ENCODE measurements around the gene LRP5.
"Not testable (repeated sequence)": the region's sequence is repeated elsewhere in the genome, so short reads cannot be mapped to it uniquely, and the experiment has no call there.

The LRP5 gene

DNA sequence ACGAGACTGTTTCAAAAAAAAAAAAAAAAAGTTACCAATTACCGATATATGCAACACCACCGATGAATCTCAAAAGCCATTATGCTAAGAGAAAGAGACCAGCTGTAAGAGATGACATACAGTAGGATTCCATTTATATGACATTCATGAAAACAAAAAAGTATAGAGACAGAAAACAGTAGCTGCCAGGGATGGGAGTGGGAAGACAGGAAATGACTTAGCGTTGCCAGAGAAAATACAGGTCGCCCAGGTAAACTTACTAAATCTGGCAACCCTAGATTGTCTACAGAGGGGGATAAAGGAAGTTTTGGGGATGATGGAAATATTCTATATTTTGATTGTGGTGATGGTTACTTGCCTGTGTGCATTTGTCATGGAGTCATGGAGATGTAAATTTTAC, 32.7 kb upstream of the LRP5 start:
- DNase-seq (ENCODE audit: extremely low spot score, insufficient read length, low read depth) (no peak), FAIRE-seq (no peak)

- DNase-seq (ENCODE audit: extremely low spot score, insufficient read length, low read depth), result peak; percentile 43
- peak; percentile 92 for FAIRE-seq
Observed at GRCh38 chr11:68282141-68282860, 30.1 kb upstream of the LRP5 start.

DNA sequence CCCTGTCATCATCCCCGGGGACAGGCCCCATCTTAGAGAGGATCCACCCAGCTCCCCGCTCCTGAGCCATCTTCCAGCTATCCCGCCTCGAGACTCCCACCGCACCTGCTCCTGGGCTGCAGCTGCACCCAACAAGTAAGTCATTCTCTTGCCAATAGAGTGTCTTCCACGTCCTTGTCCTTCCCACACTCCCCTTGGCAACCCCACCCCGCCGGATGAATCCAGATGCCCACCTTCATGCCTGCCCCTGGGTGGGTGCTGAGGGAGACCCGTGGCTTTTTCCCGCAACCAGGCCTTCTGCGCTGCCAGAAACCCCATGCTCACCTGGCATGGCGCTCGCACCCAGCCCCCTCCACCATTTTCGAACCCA, 29.5 kb upstream of the LRP5 start:
- FAIRE-seq (no peak), DNase-seq (ENCODE audit: extremely low spot score, insufficient read length, low read depth) (no peak)

DNA sequence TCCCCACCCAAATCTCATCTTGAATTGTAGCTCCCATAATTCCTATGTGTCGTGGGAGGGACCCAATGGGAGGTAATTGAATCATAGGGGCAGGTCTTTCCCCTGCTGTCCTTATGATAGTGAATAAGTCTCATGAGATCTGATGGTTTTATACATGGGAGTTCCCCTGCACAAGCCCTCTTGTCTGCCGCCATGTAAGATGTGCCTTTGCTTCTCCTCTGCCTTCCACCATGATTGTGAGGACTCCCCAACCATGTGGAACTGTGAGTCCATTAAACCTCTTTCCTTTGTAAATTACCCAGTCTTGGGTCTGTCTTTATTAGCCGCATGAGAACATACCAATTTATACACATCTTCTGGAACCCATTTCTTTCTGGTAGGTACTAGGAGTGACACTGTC, 27.8 kb upstream of the LRP5 start:
- not testable (repeated sequence) for FAIRE-seq; DNase-seq (ENCODE audit: extremely low spot score, insufficient read length, low read depth)

DNA sequence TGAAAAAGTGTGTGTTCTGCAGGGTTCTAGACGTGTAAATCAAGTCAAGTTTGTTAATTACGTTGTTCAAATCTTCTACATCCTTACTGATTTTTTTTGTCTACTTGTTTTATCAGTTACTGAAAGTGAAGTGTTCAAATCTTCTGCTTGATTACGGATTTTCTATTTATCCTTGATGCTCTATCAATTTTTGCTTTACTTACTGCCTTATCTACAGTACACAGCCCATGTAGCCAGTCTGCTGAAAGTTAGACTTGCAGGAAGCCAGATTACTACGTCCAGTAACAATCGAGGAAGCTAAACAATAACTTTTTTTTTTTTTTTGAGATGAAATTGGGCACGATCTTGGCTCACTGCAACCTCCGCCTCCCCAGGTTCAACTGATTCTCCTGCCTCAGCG, 25.0 kb upstream of the LRP5 start:
- DNase-seq (ENCODE audit: extremely low spot score, insufficient read length, low read depth), result no peak
- no peak for FAIRE-seq

- no peak for FAIRE-seq
- no peak for DNase-seq (ENCODE audit: extremely low spot score, insufficient read length, low read depth)
Observed at GRCh38 chr11:68289456-68289855, 22.9 kb upstream of the LRP5 start.

DNA sequence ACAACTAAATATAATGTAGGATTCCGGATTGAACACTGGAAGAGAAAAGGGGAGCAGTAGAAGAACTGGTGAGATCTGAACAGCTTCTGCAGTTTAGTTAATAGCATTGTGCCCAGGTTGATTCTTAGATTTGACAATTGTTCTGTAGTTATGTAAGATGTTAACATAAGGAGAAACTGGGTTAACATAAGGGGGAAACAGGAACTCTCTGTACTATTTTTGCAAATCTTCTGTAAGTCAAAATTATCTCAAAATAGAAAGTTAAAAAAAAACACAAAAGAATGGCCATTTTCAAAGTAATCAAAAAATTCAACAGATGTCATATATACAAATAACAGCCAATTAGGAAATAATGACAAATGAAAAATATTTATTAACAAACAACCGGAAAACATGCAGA, 18.7 kb upstream of the LRP5 start:
- no peak for FAIRE-seq
- no peak for DNase-seq (ENCODE audit: extremely low spot score, insufficient read length, low read depth)

DNA sequence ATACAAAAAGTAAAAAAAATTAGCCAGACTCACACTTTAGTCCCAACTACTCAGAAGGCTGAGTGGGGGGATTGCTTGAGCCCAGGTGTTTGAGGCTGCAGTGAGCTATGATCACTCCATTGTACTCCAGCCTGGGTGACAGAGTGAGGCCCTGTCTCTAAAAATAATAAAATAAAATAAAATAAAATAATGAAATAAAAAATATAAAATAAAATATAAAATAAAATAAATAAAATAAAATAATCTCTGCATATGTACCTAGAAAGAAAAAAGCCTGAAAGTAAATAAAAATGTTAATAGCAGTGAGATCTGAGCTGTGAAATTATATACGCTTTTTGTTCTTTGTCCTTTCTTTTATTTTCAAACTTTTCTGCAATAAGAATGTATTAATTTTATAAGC, 17.1 kb upstream of the LRP5 start:
- FAIRE-seq (no peak), DNase-seq (ENCODE audit: extremely low spot score, insufficient read length, low read depth) (no peak)

GRCh38 chr11:68295940-68296339, 16.5 kb upstream of the LRP5 start:
- FAIRE-seq (no peak), DNase-seq (ENCODE audit: extremely low spot score, insufficient read length, low read depth) (no peak)

GRCh38 chr11:68296344-68297051, 15.9 kb upstream of the LRP5 start:
- FAIRE-seq, result no peak

DNA sequence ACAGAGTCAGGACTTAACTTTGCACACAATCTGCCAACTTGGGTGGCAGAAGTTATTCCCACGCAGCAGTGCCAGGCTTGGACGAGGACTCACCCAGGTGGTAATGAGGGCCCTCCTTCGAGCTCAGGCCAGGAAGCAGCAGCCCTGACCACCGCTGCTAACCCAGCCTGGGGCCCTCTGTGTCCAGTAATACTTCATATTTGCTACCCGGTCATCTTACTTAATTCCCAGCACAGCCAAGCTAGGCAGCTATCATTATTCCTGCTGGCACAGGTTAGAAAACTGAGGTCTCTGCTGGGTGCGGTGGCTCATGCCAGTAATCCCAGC, 15.4 kb upstream of the LRP5 start:
- no peak for FAIRE-seq
- DNase-seq (ENCODE audit: extremely low spot score, insufficient read length, low read depth), result no peak

More at GRCh38 chr11:68296344-68297051, 15.9 kb upstream of the LRP5 start:
- no peak for DNase-seq (ENCODE audit: extremely low spot score, insufficient read length, low read depth)

GRCh38 chr11:68297494-68297811, 14.9 kb upstream of the LRP5 start:
- FAIRE-seq, result no peak
- DNase-seq (ENCODE audit: extremely low spot score, insufficient read length, low read depth), result no peak

DNA sequence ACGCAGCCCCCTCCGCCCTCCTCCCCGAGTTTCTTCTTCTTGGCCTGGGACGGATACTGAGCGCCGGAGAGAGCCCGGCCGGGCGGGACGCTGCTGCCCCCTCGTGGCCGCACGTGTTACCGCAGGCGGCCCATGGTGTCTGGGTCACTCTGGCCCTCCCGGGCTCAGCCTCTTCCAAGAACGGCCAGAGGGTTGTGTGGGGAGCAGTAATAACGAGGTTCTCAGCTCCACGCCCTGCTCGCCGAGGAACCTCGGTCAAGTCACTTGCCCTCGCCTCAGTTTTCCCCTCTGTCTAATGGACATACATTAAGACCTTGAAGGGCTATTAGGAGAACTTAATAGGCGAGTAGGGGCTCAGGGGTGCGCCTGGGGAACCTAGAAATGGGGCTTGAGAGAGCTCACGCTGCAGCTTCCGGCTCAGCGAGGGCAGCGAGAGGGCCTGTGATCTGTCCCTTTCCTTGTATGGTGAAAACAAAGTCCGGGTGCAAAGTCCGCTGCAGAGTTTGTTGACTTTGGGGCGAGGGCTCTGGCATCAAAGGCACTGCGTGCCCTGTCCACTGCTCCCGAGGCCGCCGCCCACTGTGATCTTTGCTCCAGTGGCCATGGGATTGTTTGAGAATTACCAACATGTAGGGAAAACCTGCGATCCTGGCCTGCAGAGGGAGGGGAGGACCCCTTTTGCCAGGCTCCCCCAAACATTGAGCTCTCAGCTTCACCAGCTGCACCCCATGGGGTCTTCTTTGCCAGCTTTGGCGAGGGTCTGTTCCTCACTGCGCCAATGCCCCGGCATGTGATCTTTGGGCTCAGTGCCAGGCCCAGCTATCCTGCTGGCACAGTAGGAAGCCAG, 14.4 kb upstream of the LRP5 start:
- FAIRE-seq, result peak; percentile 77
- DNase-seq (ENCODE audit: extremely low spot score, insufficient read length, low read depth), result peak; percentile 72

DNA sequence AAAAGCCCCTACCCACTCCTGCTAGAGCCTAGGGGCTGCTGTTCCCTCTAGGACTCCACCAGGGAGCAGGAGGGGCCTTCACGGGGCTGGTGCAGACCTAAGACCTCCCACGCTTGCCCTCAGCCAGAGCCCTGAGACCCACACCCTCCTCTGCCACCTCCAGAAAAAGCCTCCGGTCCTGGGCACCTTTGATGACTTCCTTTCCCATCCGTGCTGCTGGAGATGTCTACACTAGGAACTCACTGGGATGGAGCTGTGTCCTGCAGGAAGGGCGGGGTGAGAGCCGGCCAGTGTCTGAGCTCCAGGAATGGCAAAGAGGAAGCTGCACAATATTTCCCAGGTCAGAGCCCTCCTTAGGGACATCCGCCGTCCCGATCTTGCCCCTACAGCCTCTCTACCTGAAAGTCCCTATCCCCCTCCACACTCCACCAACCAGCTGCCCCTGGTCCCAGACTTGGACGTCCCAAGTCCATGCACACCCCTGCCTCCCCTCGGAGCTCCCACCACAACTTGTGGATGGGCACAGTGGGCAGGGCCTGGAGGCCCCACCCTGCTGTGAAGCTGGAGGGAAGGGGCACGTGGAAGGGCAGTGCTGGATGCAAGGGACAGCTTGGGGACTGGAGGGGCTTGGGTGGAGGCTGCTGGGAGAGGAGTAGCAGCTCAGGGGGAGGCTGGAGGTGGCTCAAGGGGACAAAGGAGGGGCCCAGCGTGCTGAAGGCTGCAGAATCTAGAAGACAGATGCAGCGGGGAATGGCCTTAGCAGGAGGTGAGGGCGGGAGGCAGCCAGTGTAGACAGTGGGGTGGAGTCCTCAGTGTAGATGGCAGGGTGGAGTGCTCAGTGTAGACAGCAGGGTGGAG, 13.5 kb upstream of the LRP5 start:
- DNase-seq (ENCODE audit: extremely low spot score, insufficient read length, low read depth) (no peak), FAIRE-seq (no peak)

GRCh38 chr11:68299517-68299879, 12.9 kb upstream of the LRP5 start:
- DNase-seq (ENCODE audit: extremely low spot score, insufficient read length, low read depth); FAIRE-seq: not testable (repeated sequence)

DNA sequence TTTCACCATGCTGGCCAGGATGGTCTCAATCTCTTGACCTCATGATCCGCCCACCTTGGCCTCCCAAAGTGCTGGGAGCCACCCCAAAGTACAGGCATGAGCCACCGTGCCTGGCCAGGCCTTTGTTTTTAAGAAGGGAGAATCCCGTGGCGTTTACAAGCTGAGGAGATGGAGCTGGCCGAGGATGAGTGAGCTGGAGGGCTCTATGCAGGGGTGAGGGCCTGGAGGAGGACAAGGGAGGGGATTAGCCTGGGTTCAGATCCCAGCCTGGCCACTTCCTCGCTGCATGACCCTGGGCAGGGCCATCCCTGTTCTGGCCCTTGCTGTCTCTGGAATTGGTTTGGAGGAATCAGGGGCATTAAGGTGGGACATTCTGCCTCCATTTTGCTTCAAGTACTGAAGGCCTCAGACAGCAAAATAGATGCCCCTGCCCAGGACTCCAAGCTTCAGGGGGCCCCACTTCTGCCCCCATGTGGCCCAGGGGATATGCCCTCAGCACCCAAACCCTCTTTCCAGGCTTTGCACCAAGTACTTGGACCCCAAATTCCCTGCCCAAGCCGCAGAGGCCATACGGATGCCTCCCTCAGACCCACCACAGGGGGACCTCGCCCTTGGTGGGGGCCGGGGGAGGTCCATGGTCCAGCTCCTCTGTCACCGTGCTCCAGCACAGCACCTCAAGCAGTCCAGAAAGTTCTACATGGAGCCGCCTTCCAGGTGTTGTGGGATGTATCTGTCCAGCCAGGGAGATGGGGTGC, 12.1 kb upstream of the LRP5 start:
- DNase-seq (ENCODE audit: extremely low spot score, insufficient read length, low read depth) (no peak), FAIRE-seq (no peak)

- FAIRE-seq (no peak), DNase-seq (ENCODE audit: extremely low spot score, insufficient read length, low read depth) (no peak)
Observed at GRCh38 chr11:68302256-68302655, 10.1 kb upstream of the LRP5 start.

DNA sequence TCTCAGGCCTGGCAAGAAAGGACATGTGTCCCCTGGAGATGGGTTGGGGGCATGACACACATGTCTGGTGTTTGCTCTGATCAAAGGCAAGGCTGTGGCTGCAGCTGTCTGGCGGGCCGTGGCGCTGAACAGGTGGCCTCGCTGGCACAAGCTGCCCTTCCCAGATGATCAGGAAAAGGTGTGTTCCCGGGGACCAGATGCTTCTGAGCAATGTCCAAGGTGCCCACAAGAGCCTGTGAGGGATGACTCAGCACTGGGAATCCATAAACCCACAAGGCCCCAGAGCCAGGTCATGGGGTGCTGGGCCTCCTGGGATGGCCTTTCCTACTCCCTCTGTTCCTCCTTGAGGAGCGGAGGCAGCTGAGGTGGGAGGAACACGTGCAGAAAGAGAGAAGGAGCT, 9.7 kb upstream of the LRP5 start:
- no peak for FAIRE-seq

DNA sequence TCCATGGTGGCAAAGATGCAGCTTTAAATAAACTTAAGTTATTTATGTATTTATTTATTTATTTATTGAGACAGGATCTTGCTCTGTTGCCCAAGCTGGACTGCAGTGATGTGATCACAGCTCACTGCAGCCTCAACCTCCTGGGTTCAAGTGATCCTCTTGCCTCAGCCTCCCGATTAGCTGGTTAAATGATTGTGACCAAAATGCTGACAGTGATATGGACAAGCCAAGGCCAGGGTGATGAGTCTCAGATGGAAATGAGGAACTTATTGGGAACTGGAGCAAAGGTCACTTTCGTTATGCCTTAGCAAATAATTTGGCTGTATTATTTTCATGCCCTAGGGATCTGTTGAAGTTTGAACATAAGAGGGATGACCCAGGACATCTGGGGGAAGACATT, 9.3 kb upstream of the LRP5 start:
- DNase-seq (ENCODE audit: extremely low spot score, insufficient read length, low read depth) (no peak), FAIRE-seq (no peak)

More for the DNA sequence above, 9.7 kb upstream of the LRP5 start:
- no peak for DNase-seq (ENCODE audit: extremely low spot score, insufficient read length, low read depth)
